Thymus (tissue), 11 donors: ENCODE data around the gene SAMD11. TPM values are rescaled to one million over a fixed set of nuclear protein-coding genes. Genes with fewer than 3 reads are reported as not detected.
"Not testable (repeated sequence)": the region's sequence is repeated elsewhere in the genome, so short reads cannot be mapped to it uniquely, and the experiment has no call there.

Experiments
- DNase-seq, 9 donors: peaks; one replicate each; pipeline ENCODE4 v3.0.0-alpha.2; 2013; ENCODE audit warnings: low spot score in 9 of 9, low read depth in 6 of 9, missing footprints in 1 of 9
- H3K27ac ChIP-seq, 2 donors: one replicate each; pipeline ENCODE4 v1.5.1; 2013; ENCODE audit warnings: control low read depth in 1 of 2, low read depth in 1 of 2, low read length in 1 of 2, mild to moderate bottlenecking in 1 of 2, moderate library complexity in 1 of 2
- H3K27me3 ChIP-seq, 2 donors: one replicate each; pipeline ENCODE4 v1.5.1; 2013; ENCODE audit warnings: low read length in 1 of 2; ENCODE audit not compliant: control insufficient read depth in 2 of 2, insufficient read depth in 1 of 2
- H3K36me3 ChIP-seq, 2 donors: one replicate each; pipeline ENCODE4 v1.5.1; 2013; ENCODE audit warnings: low read length in 1 of 2, mild to moderate bottlenecking in 1 of 2, moderate library complexity in 1 of 2; ENCODE audit not compliant: control insufficient read depth in 2 of 2, insufficient read depth in 2 of 2
- H3K4me1 ChIP-seq, 2 donors: one replicate each; pipeline ENCODE4 v1.5.1; 2013; ENCODE audit warnings: low read length in 2 of 2; ENCODE audit not compliant: control insufficient read depth in 2 of 2, insufficient read depth in 2 of 2
- H3K4me3 ChIP-seq, 2 donors: one replicate each; pipeline ENCODE4 v1.5.1; 2013; ENCODE audit warnings: low read length in 2 of 2, control low read depth in 1 of 2, mild to moderate bottlenecking in 1 of 2
- H3K9me3 ChIP-seq, 2 donors: one replicate each; pipeline ENCODE4 v1.5.1; 2013; ENCODE audit warnings: low read length in 1 of 2, mild to moderate bottlenecking in 1 of 2; ENCODE audit not compliant: control insufficient read depth in 2 of 2, insufficient read depth in 1 of 2
- WGBS: extraction: QIAGEN DNeasy Blood & Tissue Kit; methylation state at CpG from one replicate; pipeline ENCODE4 v1.1.7; 2013; 5-methylcytosine and 5-hydroxymethylcytosine counted together
- polyA plus RNA-seq: library from polyadenylated mRNA; stranded (reverse); fragments of 200-250 nt; gene quantifications from one replicate; pipeline ENCODE4 v1.2.3, GENCODE V29; 2013
- total RNA-seq: library from RNA; stranded (reverse); fragments of 120-200 nt; gene quantifications from one replicate; pipeline ENCODE4 v1.2.4, GENCODE V29; 2013
- donor health status: healthy.

SAMD11 gene
- total and polyA plus RNA-seq, 2 donors = 0.38 to 1.7 TPM

DNA sequence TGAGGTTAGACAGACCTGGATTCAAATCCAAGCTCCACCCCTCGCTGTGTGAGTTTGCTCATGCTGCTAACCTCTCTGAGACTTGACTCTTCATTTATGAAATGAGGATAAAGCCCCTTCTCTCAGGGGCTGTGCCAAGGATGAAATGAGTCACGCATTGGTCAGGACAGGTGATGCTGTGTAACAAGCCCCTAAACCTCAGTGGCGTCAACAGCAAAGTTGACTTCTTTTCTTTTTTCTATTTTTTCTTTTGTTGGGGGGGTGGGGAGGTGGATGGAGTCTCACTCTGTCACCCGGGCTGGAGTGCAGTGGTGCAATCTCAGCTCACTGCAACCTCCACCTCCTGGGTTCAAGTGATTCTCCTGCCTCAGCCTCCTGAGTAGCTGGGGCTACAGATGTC lies 33.9 kb upstream of the SAMD11 start:
- H3K27me3 ChIP-seq = peaks cover 2 to 17% of the 10 kb centered on the region in 2 donors
- WGBS = 98% methylated on average over 4 of the region's 4 CpGs

DNA sequence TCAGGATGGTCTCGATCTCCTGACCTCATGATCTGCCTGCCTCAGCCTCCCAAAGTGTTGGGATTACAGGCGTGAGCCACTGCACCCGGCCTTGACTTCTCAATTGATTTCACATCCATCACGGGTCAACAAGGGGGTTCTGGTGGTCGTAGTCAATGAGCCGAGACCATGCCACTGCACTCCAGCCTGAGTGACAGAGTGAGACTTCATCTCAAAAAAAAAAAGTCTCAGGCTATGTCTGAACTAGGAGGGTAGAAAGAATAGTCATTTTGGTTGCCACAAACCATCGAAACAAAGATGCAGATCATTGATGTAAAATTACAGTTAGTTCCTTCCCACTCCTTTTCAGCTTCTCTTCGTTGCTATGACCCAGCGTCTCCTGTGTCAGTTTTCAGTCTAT lies 33.5 kb upstream of the SAMD11 start:
- not testable (repeated sequence) for H3K36me3 ChIP-seq, H3K27ac ChIP-seq, DNase-seq, H3K9me3 ChIP-seq, H3K4me3 ChIP-seq, H3K4me1 ChIP-seq
- H3K27me3 ChIP-seq = peaks cover 2 to 17% of the 10 kb centered on the region in 2 donors
- 88% methylated on average over 9 of the region's 9 CpGs for WGBS

More for the DNA sequence above, 33.9 kb upstream of the SAMD11 start:
- not testable (repeated sequence) for H3K9me3 ChIP-seq, H3K4me1 ChIP-seq, DNase-seq, H3K27ac ChIP-seq, H3K4me3 ChIP-seq, H3K36me3 ChIP-seq

DNA sequence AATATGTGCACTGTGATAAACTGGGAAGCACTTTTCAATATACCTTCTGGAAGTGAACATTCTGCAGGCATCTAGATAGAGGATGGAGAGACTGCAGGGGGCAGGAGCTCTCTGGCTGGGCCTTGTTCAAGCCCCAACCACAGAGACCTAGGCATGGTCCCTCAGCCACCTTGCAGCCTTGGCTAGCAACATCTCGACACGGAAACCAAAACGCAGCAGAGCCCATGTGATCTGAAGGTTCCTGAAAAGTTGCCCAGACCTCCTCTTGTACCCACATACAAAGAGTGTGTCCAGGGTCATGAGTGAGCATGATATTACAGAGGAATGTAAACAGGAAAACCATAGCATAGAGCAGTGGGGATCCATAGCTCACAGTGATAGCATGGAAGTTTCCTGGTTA lies 33.1 kb upstream of the SAMD11 start:
- Histone ChIP-seq H3K27ac (no peak overlapping the region), H3K36me3 (no peaks in the 10 kb centered on the region), H3K27me3 (peaks cover 2 to 17% of the 10 kb centered on the region in 2 donors), H3K9me3 (no peaks in the 10 kb centered on the region), H3K4me1 (no peaks in the 10 kb centered on the region), H3K4me3 (no peak overlapping the region)
- no peak for DNase-seq
- 7% methylated on average over 3 of the region's 3 CpGs for WGBS

DNA sequence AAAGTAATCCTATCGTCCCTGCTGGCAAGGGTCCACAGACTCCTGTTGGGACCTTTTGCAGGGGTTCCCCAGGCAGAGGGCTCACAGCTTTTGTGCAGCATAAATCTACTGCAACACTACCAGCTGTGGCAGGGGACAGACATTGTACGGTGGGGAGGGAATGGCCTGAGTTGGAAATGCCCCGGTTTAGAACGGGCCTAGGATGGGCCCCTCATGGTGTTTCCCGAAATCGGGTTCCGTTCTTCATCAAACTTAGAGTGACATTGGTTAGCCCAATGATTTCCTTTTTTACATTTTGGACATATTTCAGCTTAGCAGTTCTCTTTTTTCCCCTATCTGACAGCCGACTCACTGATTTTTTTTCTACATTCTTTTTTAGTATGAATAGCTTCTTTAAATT lies 26.5 kb upstream of the SAMD11 start:
- peaks cover 0 to 4% of the 10 kb centered on the region in 2 donors for H3K9me3 ChIP-seq
- H3K27ac ChIP-seq = no peak overlapping the region
- H3K4me3 ChIP-seq = no peak overlapping the region
- peaks cover 3 to 36% of the 10 kb centered on the region in 2 donors for H3K27me3 ChIP-seq
- WGBS = 4% methylated on average over 8 of the region's 8 CpGs
- no peak for DNase-seq
- no peaks in the 10 kb centered on the region for H3K4me1 ChIP-seq
- no peaks in the 10 kb centered on the region for H3K36me3 ChIP-seq

DNA sequence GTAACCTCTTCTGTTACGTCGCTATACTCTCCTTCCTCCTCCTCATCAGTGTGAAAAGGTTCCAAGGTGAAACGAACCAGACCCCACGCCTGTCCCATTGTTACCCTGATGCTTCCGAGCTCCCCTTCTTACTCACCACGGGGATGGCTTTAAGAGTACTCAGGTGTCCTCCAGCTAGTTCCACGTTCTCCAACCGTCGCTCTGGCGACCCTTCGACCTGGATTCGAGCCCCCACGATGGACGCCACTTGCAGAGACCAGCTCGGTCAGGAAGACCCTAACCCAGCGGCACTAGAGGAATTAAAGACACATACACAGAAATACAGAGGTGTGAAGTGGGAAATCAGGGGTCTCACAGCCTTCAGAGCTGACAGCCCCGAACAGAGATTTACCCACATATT lies 25.8 kb upstream of the SAMD11 start:
- not testable (repeated sequence) for H3K27ac ChIP-seq, H3K36me3 ChIP-seq

DNA sequence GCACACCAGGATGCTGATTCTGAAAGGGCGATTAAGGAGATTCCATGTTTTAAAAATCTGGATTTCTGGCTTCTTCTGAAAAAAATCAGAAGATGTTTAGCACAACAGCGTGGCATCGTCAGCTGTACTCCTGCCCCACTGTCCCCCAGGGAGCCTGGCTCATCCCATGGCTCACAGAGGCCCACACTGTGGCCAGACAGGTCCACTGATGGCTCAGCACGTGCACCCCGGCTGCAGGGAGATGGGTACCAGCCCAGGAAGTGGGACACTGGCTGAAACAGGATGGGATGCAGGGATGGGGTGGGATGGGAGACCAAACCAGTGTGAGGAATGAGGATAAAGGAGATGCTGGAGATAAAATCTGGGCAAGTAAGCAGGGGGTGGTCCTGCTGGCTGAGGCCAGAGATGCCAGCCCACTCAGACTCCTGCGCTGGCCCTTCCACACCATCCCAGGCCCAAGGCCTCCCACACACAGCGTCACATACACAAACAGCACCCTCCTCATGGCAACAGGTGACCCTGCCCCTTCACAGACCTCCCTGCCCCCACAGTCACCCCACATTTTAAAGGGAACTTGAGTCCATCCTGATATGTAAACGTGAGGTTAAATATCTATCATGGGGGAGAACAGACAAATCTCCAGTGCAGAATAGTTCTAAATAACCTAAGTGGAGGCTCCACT lies 23.9 kb upstream of the SAMD11 start:
- Histone ChIP-seq H3K36me3 (no peaks in the 10 kb centered on the region), H3K9me3 (peaks cover 0 to 4% of the 10 kb centered on the region in 2 donors), H3K4me3 (no peak overlapping the region), H3K27me3 (peaks cover 3 to 52% of the 10 kb centered on the region in 2 donors), H3K27ac (no peak overlapping the region), H3K4me1 (no peaks in the 10 kb centered on the region)
- DNase-seq = no peak
- WGBS = 90% methylated on average over 8 of the region's 8 CpGs

More for the DNA sequence above, 25.8 kb upstream of the SAMD11 start:
- not testable (repeated sequence) for H3K4me1 ChIP-seq, H3K4me3 ChIP-seq, H3K9me3 ChIP-seq, DNase-seq
- H3K27me3 ChIP-seq = peaks cover 3 to 39% of the 10 kb centered on the region in 2 donors
- 62% methylated on average over 17 of the region's 17 CpGs for WGBS

DNA sequence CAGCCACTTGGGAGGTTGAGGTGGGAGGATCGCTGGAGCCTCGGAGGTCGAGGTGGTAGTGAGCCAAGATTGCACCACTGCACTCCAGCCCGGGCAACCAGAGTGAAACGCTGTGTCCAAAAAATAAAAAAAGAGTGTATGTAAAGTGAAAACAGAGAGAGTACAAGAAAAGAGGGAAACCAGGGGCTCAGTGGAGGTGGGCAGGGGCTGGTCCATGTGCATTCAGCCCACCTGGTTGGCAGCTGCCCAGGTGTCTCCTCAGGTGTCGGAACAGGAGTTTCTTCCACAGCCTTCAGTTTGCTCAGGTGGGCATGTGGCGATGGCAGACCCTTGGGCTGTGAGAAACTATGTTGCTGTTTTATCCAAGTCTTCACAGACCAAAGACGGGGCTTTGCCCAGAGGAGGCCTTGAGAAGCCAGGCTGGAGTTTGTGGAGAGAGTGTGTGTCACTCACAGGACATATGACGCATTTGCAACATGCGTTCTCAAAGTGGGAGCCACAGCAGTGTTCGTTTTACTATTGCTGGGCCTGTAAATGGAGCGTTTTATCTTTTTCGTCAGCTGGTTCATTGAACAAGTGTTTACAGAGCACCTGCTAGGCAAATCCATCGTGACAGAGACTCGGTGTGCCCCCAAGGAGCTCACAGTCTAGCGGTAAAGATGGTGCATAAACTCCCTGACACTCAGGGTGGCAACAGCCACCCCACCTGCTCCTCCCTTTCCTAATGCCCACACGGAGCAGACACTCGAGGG lies 22.4 kb upstream of the SAMD11 start:
- H3K27ac ChIP-seq = no peak overlapping the region
- H3K36me3 ChIP-seq = no peaks in the 10 kb centered on the region
- no peak for DNase-seq
- WGBS = 93% methylated on average over 18 of the region's 18 CpGs
- H3K4me1 ChIP-seq = peaks cover 3 to 12% of the 10 kb centered on the region in 2 donors
- peaks cover 16 to 67% of the 10 kb centered on the region in 2 donors for H3K27me3 ChIP-seq
- H3K4me3 ChIP-seq = no peak overlapping the region
- peaks cover 0 to 4% of the 10 kb centered on the region in 2 donors for H3K9me3 ChIP-seq

DNA sequence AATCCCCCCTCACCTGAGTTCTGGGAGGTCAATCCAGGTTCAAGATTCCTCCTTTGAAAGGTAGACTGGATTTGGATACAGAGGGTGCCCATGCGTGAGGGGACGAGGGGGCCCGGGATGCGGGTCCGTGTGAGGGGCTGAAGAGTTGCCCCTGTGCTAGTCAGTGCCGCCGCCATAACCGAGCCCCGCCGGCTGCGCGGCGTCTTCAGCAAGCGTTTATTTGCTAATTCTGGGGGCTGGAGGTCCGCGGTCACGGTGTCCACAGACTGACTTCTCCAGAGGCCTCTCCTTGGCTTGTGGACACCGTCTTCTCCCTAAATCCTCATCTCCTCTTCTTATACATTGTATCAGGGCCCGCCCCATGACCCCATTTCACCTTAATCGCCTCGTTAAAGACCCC lies 20.9 kb upstream of the SAMD11 start:
- 98% methylated on average over 21 of the region's 21 CpGs for WGBS
- peaks cover 19 to 73% of the 10 kb centered on the region in 2 donors for H3K27me3 ChIP-seq

DNA sequence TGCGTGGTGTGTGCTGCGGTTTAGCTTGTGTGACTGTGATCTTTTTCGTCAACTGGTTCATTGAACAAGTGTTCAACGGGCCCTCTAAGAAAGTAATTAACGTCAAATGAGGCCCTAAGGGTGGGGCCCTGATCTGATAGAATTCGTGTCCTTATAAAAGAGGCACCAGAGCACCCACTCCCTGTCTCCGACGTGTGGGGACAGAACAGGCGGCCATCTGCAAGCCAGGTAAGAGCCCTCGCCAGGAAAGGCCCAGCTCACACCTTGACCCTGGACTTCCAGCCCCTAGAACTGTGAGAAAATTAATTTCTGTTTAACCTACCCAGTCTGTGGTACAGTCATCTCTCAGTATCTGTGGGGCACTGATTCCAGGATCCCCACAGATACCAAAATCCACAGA lies 20.4 kb upstream of the SAMD11 start:
- H3K27me3 ChIP-seq = peaks cover 19 to 74% of the 10 kb centered on the region in 2 donors
- WGBS = 97% methylated on average over 10 of the region's 10 CpGs

More for the DNA sequence above, 20.9 kb upstream of the SAMD11 start:
- no peak for DNase-seq
- H3K4me1 ChIP-seq = peaks cover 3 to 19% of the 10 kb centered on the region in 2 donors
- H3K27ac ChIP-seq = no peak overlapping the region
- H3K36me3 ChIP-seq = no peaks in the 10 kb centered on the region
- H3K9me3 ChIP-seq = peaks cover 0 to 3% of the 10 kb centered on the region in 2 donors
- H3K4me3 ChIP-seq = no peak overlapping the region

More for the DNA sequence above, 20.4 kb upstream of the SAMD11 start:
- Histone ChIP-seq H3K4me3 (no peak overlapping the region), H3K4me1 (peaks cover 3 to 19% of the 10 kb centered on the region in 2 donors), H3K27ac (no peak overlapping the region), H3K9me3 (no peaks in the 10 kb centered on the region), H3K36me3 (no peaks in the 10 kb centered on the region)
- no peak for DNase-seq
